H1 (cell line): ENCODE data around the gene PRODH2. TPM values are rescaled to one million over a fixed set of nuclear protein-coding genes. Genes with fewer than 3 reads are reported as not detected.

Experiments used
- CTCF ChIA-PET: fragments of 300-600 bp; sonication (Branson Sonifier 250); formaldehyde crosslinking; loops from one replicate; lab custom pipeline; 2021; ENCODE audit not compliant: partially characterized antibody; lab: Charles Lee
- POLR2A ChIA-PET: fragments of 300-600 bp; sonication (Branson Sonifier 250); formaldehyde crosslinking; loops from one replicate; lab custom pipeline; 2021; ENCODE audit warnings: inconsistent platforms; ENCODE audit not compliant: partially characterized antibody; lab: Charles Lee
- DNase-seq, 2 experiments: peaks; one replicate each; pipeline versions ENCODE4 v3.0.0 to v3.0.0-alpha.2; 2010 to 2022; ENCODE audit warnings: low spot score in 2 of 2, low read depth in 1 of 2, mixed read lengths in 1 of 2
- FAIRE-seq: peaks from 2 replicates; lab custom pipeline; 2011; peaks lifted over from hg19 to GRCh38; lab: Jason Lieb, UNC
- H2AFZ ChIP-seq: 2 replicates; pipeline ENCODE4 v1.8.1; 2012; ENCODE audit warnings: low read length, inconsistent platforms
- H2AK5ac ChIP-seq: 2 replicates; pipeline ENCODE4 v1.6.1; 2013; ENCODE audit warnings: low read depth, low read length
- H2BK120ac ChIP-seq: replicated peaks from 2 replicates; pipeline ENCODE3; 2013; ENCODE audit warnings: low read depth, low read length, inconsistent platforms
- H2BK12ac ChIP-seq: 2 replicates; pipeline ENCODE4 v1.6.1; 2013; ENCODE audit warnings: low read depth, low read length
- H2BK15ac ChIP-seq: 2 replicates; pipeline ENCODE4 v1.6.1; 2013; ENCODE audit warnings: low read length
- H2BK20ac ChIP-seq: 2 replicates; pipeline ENCODE4 v1.6.1; 2013; ENCODE audit warnings: low read length
- H2BK5ac ChIP-seq: 2 replicates; pipeline ENCODE4 v1.6.1; 2013; ENCODE audit warnings: low read depth, low read length
- H3K14ac ChIP-seq: 2 replicates; pipeline ENCODE4 v1.6.1; 2013; ENCODE audit warnings: inconsistent platforms; ENCODE audit not compliant: insufficient read length
- H3K18ac ChIP-seq: 2 replicates; pipeline ENCODE4 v1.6.1; 2013; ENCODE audit warnings: low read length; ENCODE audit errors: extremely low read depth
- H3K23ac ChIP-seq: 2 replicates; pipeline ENCODE4 v1.6.1; 2013; ENCODE audit warnings: inconsistent platforms; ENCODE audit not compliant: insufficient read length
- H3K23me2 ChIP-seq: 2 replicates; pipeline ENCODE4 v1.6.1; 2013; ENCODE audit warnings: low read depth, low read length
- H3K27ac ChIP-seq: 2 replicates; pipeline ENCODE4 v1.6.1; 2011; ENCODE audit warnings: low read depth, low read length, inconsistent platforms
- H3K27me3 ChIP-seq, 4 experiments: replicated peaks in 1 of 4; 1 replicate in 1 of 4; 2 replicates in 3 of 4; pipeline versions ENCODE4 v1.6.1 to v1.8.1; 2011 to 2013; ENCODE audit warnings: low read length in 3 of 4, mild to moderate bottlenecking in 3 of 4, inconsistent platforms in 2 of 4, mixed read lengths in 2 of 4, moderate library complexity in 1 of 4; ENCODE audit not compliant: control insufficient read depth in 3 of 4, insufficient read depth in 3 of 4; ENCODE audit errors: extremely low read depth in 1 of 4
- H3K36me3 ChIP-seq, 4 experiments: 2 replicates each; pipeline versions ENCODE4 v1.6.1 to v1.8.1; 2011 to 2013; ENCODE audit warnings: mild to moderate bottlenecking in 4 of 4, low read length in 3 of 4, moderate library complexity in 2 of 4, control low read depth in 1 of 4, inconsistent platforms in 1 of 4; ENCODE audit not compliant: insufficient read depth in 4 of 4, control insufficient read depth in 2 of 4
- H3K4ac ChIP-seq: replicated peaks from 2 replicates; pipeline ENCODE3; 2013; ENCODE audit warnings: low read length, low read depth, mixed read lengths, inconsistent platforms; ENCODE audit not compliant: insufficient read length
- H3K4me1 ChIP-seq, 4 experiments: replicated peaks in 1 of 4; 1 replicate in 1 of 4; 2 replicates in 3 of 4; pipeline versions ENCODE4 v1.6.1 to v1.8.1; 2011 to 2013; ENCODE audit warnings: low read length in 3 of 4, inconsistent platforms in 2 of 4, mixed read lengths in 1 of 4; ENCODE audit not compliant: insufficient read depth in 4 of 4, control insufficient read depth in 3 of 4
- H3K4me2 ChIP-seq, 2 experiments: 2 replicates each; pipeline versions ENCODE4 v1.6.1 to v1.8.1; 2011 to 2013; ENCODE audit warnings: low read depth in 2 of 2, low read length in 2 of 2, control low read depth in 1 of 2, inconsistent platforms in 1 of 2, mild to moderate bottlenecking in 1 of 2; ENCODE audit not compliant: insufficient read depth in 1 of 2
- H3K4me3 ChIP-seq, 4 experiments: fragments of 200-600, 300-600 bp in 1 of 4; sonication (generic), shearing (Covaris generic), sonication (Bioruptor Twin) in 1 of 4; 2 replicates each; pipeline versions ENCODE4 v1.5.1 to v1.8.1; 2011 to 2016; ENCODE audit warnings: low read length in 4 of 4, low read depth in 3 of 4, control low read depth in 2 of 4, inconsistent platforms in 2 of 4, mild to moderate bottlenecking in 2 of 4, mixed read lengths in 1 of 4, moderate library complexity in 1 of 4; ENCODE audit not compliant: insufficient read depth in 2 of 4; ENCODE audit errors: extremely low read depth in 1 of 4
- H3K56ac ChIP-seq: replicated peaks from 2 replicates; pipeline ENCODE3; 2013; ENCODE audit warnings: low read depth, mild to moderate bottlenecking, mixed read lengths, low read length, inconsistent platforms; ENCODE audit not compliant: insufficient read length
- H3K79me1 ChIP-seq: 2 replicates; pipeline ENCODE4 v1.6.1; 2013; ENCODE audit warnings: low read depth, low read length, control low read depth
- H3K79me2 ChIP-seq, 2 experiments: 2 replicates each; pipeline versions ENCODE4 v1.6.1 to v1.8.1; 2012 to 2013; ENCODE audit warnings: low read length in 2 of 2, mild to moderate bottlenecking in 2 of 2, inconsistent platforms in 1 of 2; ENCODE audit not compliant: insufficient read depth in 2 of 2, control insufficient read depth in 1 of 2
- H3K9ac ChIP-seq, 4 experiments: replicated peaks in 1 of 4; 1 replicate in 1 of 4; 2 replicates in 3 of 4; pipeline versions ENCODE4 v1.6.1 to v1.8.1; 2011 to 2013; ENCODE audit warnings: low read depth in 3 of 4, low read length in 3 of 4, control low read depth in 2 of 4, mild to moderate bottlenecking in 2 of 4, moderate library complexity in 2 of 4, inconsistent platforms in 1 of 4; ENCODE audit errors: extremely low read depth in 1 of 4
- H3K9me3 ChIP-seq, 2 experiments: 2 replicates each; pipeline versions ENCODE4 v1.6.1 to v1.8.1; 2012 to 2013; ENCODE audit warnings: mild to moderate bottlenecking in 2 of 2, moderate library complexity in 2 of 2, control low read depth in 1 of 2, inconsistent platforms in 1 of 2, low read depth in 1 of 2, low read length in 1 of 2, mixed read lengths in 1 of 2; ENCODE audit not compliant: insufficient read depth in 2 of 2
- H4K20me1 ChIP-seq, 2 experiments: replicated peaks in 1 of 2; 2 replicates each; pipeline versions ENCODE3 to v1.8.1; 2011 to 2013; ENCODE audit warnings: inconsistent platforms in 2 of 2, low read length in 2 of 2, mild to moderate bottlenecking in 1 of 2; ENCODE audit not compliant: insufficient read depth in 2 of 2, control insufficient read depth in 1 of 2
- H4K5ac ChIP-seq: 2 replicates; pipeline ENCODE4 v1.6.1; 2013; ENCODE audit warnings: low read length, low read depth, mixed read lengths, inconsistent platforms; ENCODE audit not compliant: insufficient read length
- H4K8ac ChIP-seq: 2 replicates; pipeline ENCODE4 v1.8.0; 2013; ENCODE audit warnings: mild to moderate bottlenecking, moderate library complexity, low read length, inconsistent platforms; ENCODE audit not compliant: insufficient read depth; ENCODE audit errors: extremely low read depth
- H4K91ac ChIP-seq: replicated peaks from 2 replicates; pipeline ENCODE3; 2013; ENCODE audit warnings: low read length, mixed read lengths, inconsistent platforms; ENCODE audit not compliant: insufficient read length
- CHD1 ChIP-seq: IDR thresholded peaks from 2 replicates; pipeline ENCODE4 v1.6.1; 2012; ENCODE audit warnings: low read depth, low read length, improper control_type of control experiment
- MAX ChIP-seq: IDR thresholded peaks from 2 replicates; pipeline ENCODE4 v1.6.1; 2012; ENCODE audit warnings: inconsistent platforms
- RAD21 ChIP-seq, 2 experiments: IDR thresholded peaks in 1 of 2; conservative IDR thresholded peaks in 1 of 2; 2 replicates each; pipeline ENCODE4 v1.6.1; 2011; ENCODE audit warnings: low read depth in 2 of 2, low read length in 2 of 2, improper control_type of control experiment in 1 of 2, inconsistent platforms in 1 of 2, mild to moderate bottlenecking in 1 of 2, moderate library complexity in 1 of 2
- RBBP5 ChIP-seq: IDR thresholded peaks from 2 replicates; pipeline ENCODE4 v1.7.1; 2012; ENCODE audit warnings: low read depth, mild to moderate bottlenecking, inconsistent platforms, low read length, moderate library complexity, borderline replicate concordance
- RXRA ChIP-seq: IDR thresholded peaks from 2 replicates; pipeline ENCODE4 v1.6.1; 2011; ENCODE audit warnings: low read depth, mild to moderate bottlenecking, low read length, moderate library complexity; ENCODE audit not compliant: insufficient read depth
- SIRT6 ChIP-seq: IDR thresholded peaks from one replicate; pipeline ENCODE4 v1.7.1; 2012; ENCODE audit warnings: low read length, inconsistent platforms
- SP2 ChIP-seq: IDR thresholded peaks from 2 replicates; pipeline ENCODE4 v1.6.1; 2012; ENCODE audit warnings: mild to moderate bottlenecking, low read length, inconsistent platforms
- SUZ12 ChIP-seq: fragments of 200-600 bp; sonication (generic); IDR thresholded peaks from 2 replicates; pipeline ENCODE4 v1.6.1; 2012; ENCODE audit warnings: mild to moderate bottlenecking, inconsistent platforms, low read length, moderate library complexity, mixed read lengths
- TAF1 ChIP-seq: IDR thresholded peaks from 2 replicates; pipeline ENCODE4 v1.6.1; 2011; ENCODE audit warnings: mild to moderate bottlenecking, low read depth, low read length
- TCF12 ChIP-seq: IDR thresholded peaks from 2 replicates; pipeline ENCODE4 v1.6.1; 2011; ENCODE audit warnings: low read depth, mild to moderate bottlenecking, low read length
- WGBS, 2 experiments: shearing (Covaris generic) in 1 of 2; methylation state at CpG; one replicate each; pipeline versions ENCODE4 v1.1.6 to v1.1.7; 2013 to 2015; ENCODE audit warnings: low lambda C conversion rate in 2 of 2, mixed read lengths in 2 of 2, inconsistent platforms in 1 of 2, low coverage in 1 of 2, missing lambda C conversion rate in 1 of 2; ENCODE audit not compliant: insufficient replicate concordance in 2 of 2, insufficient coverage in 1 of 2, insufficient read length in 1 of 2; ENCODE audit errors: extremely low coverage in 1 of 2, missing lambda C conversion rate in 1 of 2; 5-methylcytosine and 5-hydroxymethylcytosine counted together
- polyA plus RNA-seq, 7 experiments: library from polyadenylated mRNA; depleted of rRNA in 3 of 7; stranded (reverse) in 5 of 7; unstranded in 2 of 7; fragments of >200 nt in 5 of 7; fragments of 200-250 nt in 2 of 7; gene quantifications; 1 replicate in 5 of 7; 2 replicates in 1 of 7; 4 replicates in 1 of 7; pipeline versions ENCODE4 v1.2.1 to v1.2.3, GENCODE V29; 2011 to 2013; ENCODE audit warnings: missing spikeins in 2 of 7, mixed read lengths in 2 of 7
- total RNA-seq: library from RNA; stranded (reverse); fragmentation: NEBNext Ultra II Directional; extraction: Animal tissue kit (Norgen Biotek cat#: 25700); gene quantifications from 2 replicates; pipeline ENCODE4 v1.2.1, GENCODE V29; 2021

PRODH2 gene
- total and polyA plus RNA-seq, 2 of the 8 experiments (the other 6 are each of a cell fraction or from before 2014, with no cell fraction given) = not detected

- Histone ChIP-seq H4K5ac (no peak overlapping the region), H3K23ac (no peak overlapping the region), H2AFZ (no peak overlapping the region), H3K36me3 (no peaks in the 10 kb centered on the region)
- no peak for TF ChIP-seq SUZ12
- TF ChIP-seq CHD1 = no peak
- no peak for TF ChIP-seq TAF1
- TF ChIP-seq RBBP5 = no peak
- no peak for TF ChIP-seq SP2
- no peak for TF ChIP-seq SIRT6
- no peak for TF ChIP-seq RAD21 (IDR thresholded peaks at IDR 0.05 in 1 of 2, conservative IDR thresholded peaks at IDR 0.05 in 1 of 2; ENCODE audit: low read depth in 2 of 2, low read length in 2 of 2)
- TF ChIP-seq RXRA = no peak
- no peak for TF ChIP-seq TCF12
- no peak for TF ChIP-seq MAX
- TF ChIP-seq, all 59 proteins: peak for 0
- Histone ChIP-seq H3K9ac (no peak overlapping the region), H3K4me1 (peaks cover 0 to 31% (median 20%) of the 10 kb centered on the region in 4 experiments; a peak in 6 of 7 replicates), H4K20me1 (peaks cover 0 to 8% of the 10 kb centered on the region in 2 experiments), H2BK120ac (no peak overlapping the region), H3K27ac (no peak overlapping the region), H2BK12ac (no peak overlapping the region), H2BK15ac (no peak overlapping the region), H3K9me3 (no peaks in the 10 kb centered on the region), H3K4me2 (no peak overlapping the region), H3K14ac (no peak overlapping the region), H2BK20ac (no peak overlapping the region), H2AK5ac (no peak overlapping the region), H3K56ac (no peak overlapping the region), H3K18ac (no peak overlapping the region), H3K4me3 (no peak overlapping the region), H4K91ac (no peak overlapping the region), H2BK5ac (no peak overlapping the region), H3K4ac (no peak overlapping the region), H3K79me1 (no peaks in the 10 kb centered on the region; the same call in 1 of the 2 replicates), H3K23me2 (peaks cover 6% of the 10 kb centered on the region), H4K8ac (no peak overlapping the region), H3K79me2 (no peaks in the 10 kb centered on the region), H3K27me3 (peaks cover 0 to 9% (median 7%) of the 10 kb centered on the region in 4 experiments; a peak in 3 of 7 replicates)
- FAIRE-seq (no peak), DNase-seq (no peak)
- WGBS, 2 experiments = 89% methylated on average over 8 of the region's 8 CpGs; no CpG with 5 or more reads in 1 of the 2 experiments
- POLR2A ChIA-PET = interaction anchor here (0.7 to 1.7 kb wide), 2 partner anchors 13 to 19 kb away, joined by 3 to 4 read pairs; no protein-coding TSS in a partner anchor
- CTCF ChIA-PET = interaction anchor here (1.0 to 1.1 kb wide), 2 partner anchors 18 to 152 kb away, joined by 3 to 4 read pairs; no protein-coding TSS in a partner anchor
Measured at GRCh38 chr19:35779033-35779432, 33.6 kb downstream of the PRODH2 start.
